Neural progenitor cell (in vitro differentiated cells): Measurements from ENCODE around the gene APOOL. TPM values are rescaled to one million over a fixed set of nuclear protein-coding genes. Genes with fewer than 3 reads are reported as not detected.

Experiments
- DNase-seq: peaks from one replicate; pipeline ENCODE4 v3.0.0-alpha.2; 2016; ENCODE audit warnings: low spot score
- H2AFZ ChIP-seq: fragments of 200-600 bp; sonication (generic); replicated peaks from 2 replicates; pipeline ENCODE4 v1.6.1; 2016; ENCODE audit warnings: antibody characterized with exemption
- H3F3A ChIP-seq: fragments of 200-600 bp; sonication (generic); 2 replicates; pipeline ENCODE4 v1.6.1; 2016; ENCODE audit warnings: antibody characterized with exemption, low read depth
- H3K27ac ChIP-seq: fragments of 200-600 bp; sonication (generic); 2 replicates; pipeline ENCODE4 v1.5.1; 2016; ENCODE audit warnings: mild to moderate bottlenecking
- H3K27me3 ChIP-seq: fragments of 200-600 bp; sonication (generic); 2 replicates; pipeline ENCODE4 v1.6.1; 2016; ENCODE audit warnings: mild to moderate bottlenecking, moderate library complexity
- H3K36me3 ChIP-seq: fragments of 200-600 bp; sonication (generic); 2 replicates; pipeline ENCODE4 v1.5.1; 2016
- H3K4me1 ChIP-seq: fragments of 200-600 bp; sonication (generic); 2 replicates; pipeline ENCODE4 v1.6.1; 2016; ENCODE audit warnings: mixed run types
- H3K4me2 ChIP-seq: fragments of 200-600 bp; sonication (generic); 2 replicates; pipeline ENCODE4 v1.6.1; 2016
- H3K4me3 ChIP-seq: fragments of 200-600 bp; sonication (generic); 2 replicates; pipeline ENCODE4 v1.5.1; 2016
- H3K79me2 ChIP-seq: fragments of 200-600 bp; sonication (generic); 2 replicates; pipeline ENCODE4 v1.6.1; 2016; ENCODE audit warnings: low read depth
- H3K9ac ChIP-seq: fragments of 200-600 bp; sonication (generic); 2 replicates; pipeline ENCODE4 v1.6.1; 2016
- H3K9me3 ChIP-seq: fragments of 200-600 bp; sonication (generic); 2 replicates; pipeline ENCODE4 v1.5.1; 2016; ENCODE audit warnings: low read depth
- H4K20me1 ChIP-seq: fragments of 200-600 bp; sonication (generic); 2 replicates; pipeline ENCODE4 v1.6.1; 2016; ENCODE audit warnings: low read depth
- H3K27ac Mint-ChIP-seq: 3 replicates; pipeline ENCODE4 v1.8.0; 2021; ENCODE audit warnings: mixed read lengths
- H3K27me3 Mint-ChIP-seq: 2 replicates; pipeline ENCODE4 v1.8.0; 2022; ENCODE audit warnings: low read depth, mild to moderate bottlenecking, inconsistent platforms, moderate library complexity, mixed read lengths; ENCODE audit not compliant: insufficient read depth
- H3K36me3 Mint-ChIP-seq: 3 replicates; pipeline ENCODE4 v1.8.0; 2021; ENCODE audit warnings: mixed read lengths
- H3K4me1 Mint-ChIP-seq: 3 replicates; pipeline ENCODE4 v1.8.0; 2021; ENCODE audit warnings: mixed read lengths
- H3K4me3 Mint-ChIP-seq: 3 replicates; pipeline ENCODE4 v1.8.0; 2021; ENCODE audit warnings: mild to moderate bottlenecking, moderate library complexity, mixed read lengths
- H3K9me3 Mint-ChIP-seq: 3 replicates; pipeline ENCODE4 v1.8.0; 2020; ENCODE audit warnings: mixed read lengths
- CTCF ChIP-seq: fragments of 200-600 bp; sonication (generic); IDR thresholded peaks from 2 replicates; pipeline ENCODE4 v1.5.1; 2017; ENCODE audit warnings: antibody characterized with exemption, mild to moderate bottlenecking
- EZH2 ChIP-seq: fragments of 200-600 bp; sonication (generic); IDR thresholded peaks from 2 replicates; pipeline ENCODE4 v1.6.1; 2017; ENCODE audit warnings: antibody characterized with exemption, mild to moderate bottlenecking, moderate library complexity
- EZH2phosphoT487 ChIP-seq: fragments of 200-600 bp; sonication (generic); IDR thresholded peaks from 2 replicates; pipeline ENCODE4 v1.6.1; 2017; ENCODE audit warnings: antibody characterized with exemption
- total RNA-seq: library from RNA; depleted of rRNA; stranded (reverse); fragments of >200 nt; gene quantifications from 2 replicates; pipeline ENCODE4 v1.2.3, GENCODE V29; 2015; ENCODE audit warnings: low replicate concordance

APOOL gene
- total RNA-seq, 1 donor from 2014 or later, result 9.0 TPM

- H3K27ac ChIP-seq, result no peak overlapping the region
- H3K36me3 Mint-ChIP-seq, result peaks cover 5% of the 10 kb centered on the region
- H3K27ac Mint-ChIP-seq, result no peak overlapping the region
- no peak overlapping the region for H3K4me2 ChIP-seq
- no peak for DNase-seq
- H3K4me3 ChIP-seq, result no peak overlapping the region
- H3K4me3 Mint-ChIP-seq, result no peak overlapping the region
- H3K36me3 ChIP-seq, result no peaks in the 10 kb centered on the region
- H3K27me3 ChIP-seq, result no peaks in the 10 kb centered on the region
- H3K27me3 Mint-ChIP-seq, result peaks cover 2% of the 10 kb centered on the region
- no peaks in the 10 kb centered on the region for H3K9me3 ChIP-seq
- no peaks in the 10 kb centered on the region for H3K79me2 ChIP-seq
- no peaks in the 10 kb centered on the region for H3K4me1 Mint-ChIP-seq
- no peak overlapping the region for H3K9ac ChIP-seq
- TF ChIP-seq EZH2 (no peak), CTCF (no peak), EZH2phosphoT487 (no peak)
- H4K20me1 ChIP-seq, result no peaks in the 10 kb centered on the region
- peaks cover 6% of the 10 kb centered on the region for H3K9me3 Mint-ChIP-seq
- no peak overlapping the region for H2AFZ ChIP-seq
- H3K4me1 ChIP-seq, result no peaks in the 10 kb centered on the region
- H3F3A ChIP-seq, result no peaks in the 10 kb centered on the region
These were observed 85.7 kb downstream of the APOOL start for GRCh38 chrX:85089321-85089840.

- Histone ChIP-seq H3K9me3 (peaks cover 3% of the 10 kb centered on the region), H3K79me2 (no peaks in the 10 kb centered on the region), H4K20me1 (no peaks in the 10 kb centered on the region), H3K4me3 (no peak overlapping the region), H3K27ac (no peak overlapping the region), H3K4me1 (no peaks in the 10 kb centered on the region), H3K27me3 (no peaks in the 10 kb centered on the region), H3K4me2 (no peak overlapping the region), H2AFZ (no peak overlapping the region), H3K9ac (no peak overlapping the region), H3K36me3 (no peaks in the 10 kb centered on the region), H3F3A (no peaks in the 10 kb centered on the region)
- H3K4me3 Mint-ChIP-seq, result no peak overlapping the region
- no peak for DNase-seq
- no peak overlapping the region for H3K27ac Mint-ChIP-seq
- no peaks in the 10 kb centered on the region for H3K4me1 Mint-ChIP-seq
- no peaks in the 10 kb centered on the region for H3K9me3 Mint-ChIP-seq
- H3K36me3 Mint-ChIP-seq, result no peaks in the 10 kb centered on the region
- peaks cover 7% of the 10 kb centered on the region for H3K27me3 Mint-ChIP-seq
- no peak for TF ChIP-seq CTCF
- TF ChIP-seq EZH2, result no peak
- TF ChIP-seq EZH2phosphoT487, result no peak
These were observed 103.7 kb downstream of the APOOL start for GRCh38 chrX:85107407-85107806.

- Histone ChIP-seq H3K4me3 (no peak overlapping the region), H3K4me2 (no peak overlapping the region), H3K27ac (no peak overlapping the region), H3K9ac (no peak overlapping the region), H4K20me1 (no peaks in the 10 kb centered on the region), H3K79me2 (no peaks in the 10 kb centered on the region), H3K27me3 (no peaks in the 10 kb centered on the region), H2AFZ (no peak overlapping the region), H3K4me1 (no peaks in the 10 kb centered on the region), H3K36me3 (no peaks in the 10 kb centered on the region), H3K9me3 (peaks cover 3% of the 10 kb centered on the region), H3F3A (no peaks in the 10 kb centered on the region)
- DNase-seq, result no peak
- Mint-ChIP-seq H3K27me3 (peaks cover 7% of the 10 kb centered on the region), H3K36me3 (no peaks in the 10 kb centered on the region), H3K4me3 (no peak overlapping the region), H3K4me1 (no peaks in the 10 kb centered on the region), H3K9me3 (no peaks in the 10 kb centered on the region), H3K27ac (no peak overlapping the region)
- TF ChIP-seq EZH2 (no peak), EZH2phosphoT487 (no peak), CTCF (no peak)
These were observed 104.5 kb downstream of the APOOL start for GRCh38 chrX:85108165-85108564.
